K562 (cell line): ENCODE measurements around the gene AMDHD2. TPM values are rescaled to one million over a fixed set of nuclear protein-coding genes. Genes with fewer than 3 reads are reported as not detected.

Source experiments
- ARID4B ChIP-seq: sonication (generic); formaldehyde crosslinking; IDR thresholded peaks from 2 replicates; pipeline ENCODE4 v1.8.0; 2022; ENCODE audit warnings: mild to moderate bottlenecking, missing genetic modification reagents
- ATF7 ChIP-seq: fragments of 450-650 bp; IDR thresholded peaks from 2 replicates; pipeline ENCODE4 v1.7.1; 2014; ENCODE audit warnings: mild to moderate bottlenecking, moderate library complexity
- BRF2 ChIP-seq: IDR thresholded peaks from 3 replicates; pipeline ENCODE4 v1.6.1; 2011; ENCODE audit warnings: borderline replicate concordance, mild to moderate bottlenecking; ENCODE audit not compliant: insufficient read length, insufficient read depth
- ELF4 ChIP-seq: fragments of 450-650 bp; formaldehyde crosslinking; IDR thresholded peaks from 2 replicates; pipeline ENCODE4 v1.4.0; 2022; ENCODE audit warnings: missing genetic modification characterization
- ETS1 ChIP-seq: conservative IDR thresholded peaks from 2 replicates; pipeline ENCODE4 v1.6.1; 2011; ENCODE audit warnings: low read depth, mild to moderate bottlenecking, low read length; ENCODE audit not compliant: control insufficient read depth
- FOXK2 ChIP-seq, 2 experiments: fragments of 450-650 bp; IDR thresholded peaks in 1 of 2; conservative IDR thresholded peaks in 1 of 2; 2 replicates each; pipeline ENCODE4 v1.6.1; 2016; ENCODE audit warnings: low read depth in 2 of 2, mild to moderate bottlenecking in 1 of 2
- FOXP1 ChIP-seq: sonication (generic); formaldehyde crosslinking; IDR thresholded peaks from 2 replicates; pipeline ENCODE4 v1.8.0; 2022; ENCODE audit warnings: mild to moderate bottlenecking, missing genetic modification reagents
- HNRNPL ChIP-seq: fragments of 200-400 bp; formaldehyde crosslinking; IDR thresholded peaks from 2 replicates; pipeline ENCODE4 v1.6.1; 2017; ENCODE audit warnings: low read depth, mild to moderate bottlenecking, low read length
- LCOR ChIP-seq: sonication (generic); formaldehyde crosslinking; IDR thresholded peaks from 2 replicates; pipeline ENCODE4 v1.8.0; 2022; ENCODE audit warnings: mild to moderate bottlenecking, missing genetic modification reagents
- NKRF ChIP-seq: fragments of 450-650 bp; IDR thresholded peaks from 2 replicates; pipeline ENCODE4 v1.6.1; 2016; ENCODE audit warnings: borderline replicate concordance
- POLR2H ChIP-seq: IDR thresholded peaks from 2 replicates; pipeline ENCODE4 v1.6.1; 2016; ENCODE audit warnings: missing genetic modification characterization, low read depth, mild to moderate bottlenecking, control low read depth, missing compliant biosample characterization, moderate library complexity
- PYGO2 ChIP-seq: fragments of 450-650 bp; IDR thresholded peaks from 2 replicates; pipeline ENCODE4 v1.6.1; 2016; ENCODE audit warnings: mild to moderate bottlenecking, missing genetic modification characterization, moderate library complexity, missing compliant biosample characterization
- TAF1 ChIP-seq: IDR thresholded peaks from 2 replicates; pipeline ENCODE4 v1.6.1; 2011; ENCODE audit warnings: mild to moderate bottlenecking, low read length, moderate library complexity; ENCODE audit not compliant: insufficient read depth, control insufficient read depth, severe bottlenecking; ENCODE audit errors: extremely low read depth
- TFAP4 ChIP-seq: sonication (generic); formaldehyde crosslinking; IDR thresholded peaks from 2 replicates; pipeline ENCODE4 v1.8.0; 2022; ENCODE audit warnings: missing genetic modification reagents, mild to moderate bottlenecking, moderate library complexity, borderline replicate concordance
- XRCC5 ChIP-seq: fragments of 200-400 bp; formaldehyde crosslinking; IDR thresholded peaks from 2 replicates; pipeline ENCODE4 v1.6.1; 2017; ENCODE audit warnings: low read depth, mild to moderate bottlenecking, low read length
- ZNF436 ChIP-seq: fragments of 250-450, 450-650 bp; sonication (Bioruptor Pico); formaldehyde crosslinking; IDR thresholded peaks from 2 replicates; pipeline ENCODE4 v1.7.0; 2020; ENCODE audit warnings: mild to moderate bottlenecking
- polyA plus RNA-seq, 8 experiments: library from polyadenylated mRNA; depleted of rRNA in 4 of 8; stranded (reverse) in 5 of 8; unstranded in 3 of 8; fragments of >200 nt; fragmentation: Nextera tagmentation in 2 of 8; fragmentation: Illumina TruSeq in 1 of 8; extraction: Ambion mirVana in 2 of 8; extraction: Trizol in 1 of 8; gene quantifications; 2 replicates each; pipeline versions ENCODE4 v1.2.1 to v1.2.3, GENCODE V29; 2011 to 2014; ENCODE audit warnings: inconsistent platforms in 1 of 8, missing spikeins in 1 of 8
- total RNA-seq, 7 experiments: library from RNA; depleted of rRNA in 6 of 7; stranded (reverse); fragments of >200 nt in 6 of 7; fragmentation: Illumina TruSeq in 2 of 7; extraction: Trizol in 2 of 7; gene quantifications; 2 replicates each; pipeline versions ENCODE4 v1.2.1 to v1.2.3, GENCODE V29; 2011 to 2021; ENCODE audit warnings: low replicate concordance in 1 of 7

Gene AMDHD2
- total and polyA plus RNA-seq, 9 of the 15 experiments (the other 6 are each of a cell fraction or from before 2014, with no cell fraction given) = 0.38 to 56.9 (median 18.3) TPM; not detected in 1

GRCh38 chr16:2531696-2532493 lies 11.7 kb downstream of the AMDHD2 start (continued):
- peak; percentile 81; the same call in 1 of the 2 replicates for TF ChIP-seq ARID4B (CRISPR knock-in tag)
- peak; percentile 78 for TF ChIP-seq ETS1
- peak; percentile 32; the same call in 1 of the 2 replicates for TF ChIP-seq XRCC5
- peak; percentile 83 for TF ChIP-seq ATF7
- peak; percentile 49; the same call in 1 of the 2 replicates for TF ChIP-seq HNRNPL
- TF ChIP-seq ZNF436 (CRISPR knock-in tag) = no peak
- TF ChIP-seq FOXK2 (conservative IDR thresholded peaks at IDR 0.05 in 1 of 2, IDR thresholded peaks at IDR 0.05 in 1 of 2; ENCODE audit: low read depth in 2 of 2) = peak; percentile 53 to 76; a peak in 3 of 4 replicates
- TF ChIP-seq TAF1 = peak; percentile 47
- peak; percentile 69 for TF ChIP-seq TFAP4 (CRISPR knock-in tag)
- TF ChIP-seq POLR2H (tag) = peak; percentile 63; the same call in 1 of the 2 replicates
- peak; percentile 44; the same call in 1 of the 2 replicates for TF ChIP-seq ELF4 (CRISPR knock-in tag)
- 0 out of 2 replicates have a peak, but pooled peaks have one; percentile 63 for TF ChIP-seq FOXP1 (CRISPR knock-in tag)
- no peak for TF ChIP-seq PYGO2
- no peak for TF ChIP-seq LCOR (CRISPR knock-in tag)
- TF ChIP-seq NKRF = peak; percentile 35; the same call in 1 of the 2 replicates
- no peak for TF ChIP-seq BRF2
